ENCODE results near the gene RIN3.

RIN3 gene

GRCh38 chr14:92695562-92695961, 182.0 kb downstream of the RIN3 start:
- no peak for DNase-seq

- no peak for DNase-seq
These were observed 182.8 kb downstream of the RIN3 start for GRCh38 chr14:92696366-92696765.

- no peak for DNase-seq
These were observed 184.8 kb downstream of the RIN3 start for GRCh38 chr14:92698393-92698792.

DNA sequence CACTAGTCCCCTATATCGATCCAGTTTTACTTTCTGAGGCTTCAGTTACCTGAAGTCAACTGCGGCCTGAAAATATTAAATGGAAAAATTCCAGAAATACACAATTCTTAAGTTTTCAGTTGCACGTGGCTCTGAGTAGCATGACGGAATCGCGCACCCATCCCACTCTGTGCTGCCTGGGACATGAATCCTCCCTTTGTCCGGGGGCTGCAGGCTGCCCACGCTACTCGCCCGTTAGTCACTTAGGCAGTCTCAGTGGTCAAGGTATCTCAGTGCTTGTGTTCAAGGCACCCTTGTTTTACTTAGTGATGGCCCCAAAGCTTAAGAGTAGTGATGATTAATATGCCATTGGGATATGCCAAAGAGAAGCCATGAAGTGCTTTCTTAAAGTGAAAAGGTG, 188.2 kb downstream of the RIN3 start:
- no peak for DNase-seq

- no peak for DNase-seq
These were observed 188.9 kb downstream of the RIN3 start for GRCh38 chr14:92702441-92702918.

- DNase-seq: no peak
These were observed 189.9 kb downstream of the RIN3 start for GRCh38 chr14:92703516-92703915.

- no peak for DNase-seq
These were observed 190.6 kb downstream of the RIN3 start for GRCh38 chr14:92704036-92704804.

- DNase-seq: no peak
These were observed 191.2 kb downstream of the RIN3 start for GRCh38 chr14:92704821-92705220.

DNA sequence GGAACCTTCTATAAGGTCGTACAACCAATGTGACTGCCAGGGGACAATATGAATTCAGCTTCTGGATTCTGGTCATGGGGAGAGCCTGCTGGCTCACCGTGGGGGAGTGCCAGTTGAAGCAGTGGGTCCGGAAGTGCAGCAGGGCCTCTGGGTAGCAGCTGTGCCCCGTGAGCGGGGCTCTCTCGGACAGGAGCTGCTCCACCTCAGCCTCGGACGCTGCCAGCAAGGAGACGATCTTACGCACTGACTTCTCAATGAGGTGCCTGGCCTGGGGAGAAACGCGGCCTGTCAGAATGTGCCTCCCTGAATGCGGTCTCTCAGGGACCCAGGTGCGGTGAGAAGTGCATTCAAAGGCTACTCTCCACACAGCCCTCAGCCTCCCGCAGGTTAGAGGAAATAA, 192.8 kb downstream of the RIN3 start:
- no peak for DNase-seq

DNA sequence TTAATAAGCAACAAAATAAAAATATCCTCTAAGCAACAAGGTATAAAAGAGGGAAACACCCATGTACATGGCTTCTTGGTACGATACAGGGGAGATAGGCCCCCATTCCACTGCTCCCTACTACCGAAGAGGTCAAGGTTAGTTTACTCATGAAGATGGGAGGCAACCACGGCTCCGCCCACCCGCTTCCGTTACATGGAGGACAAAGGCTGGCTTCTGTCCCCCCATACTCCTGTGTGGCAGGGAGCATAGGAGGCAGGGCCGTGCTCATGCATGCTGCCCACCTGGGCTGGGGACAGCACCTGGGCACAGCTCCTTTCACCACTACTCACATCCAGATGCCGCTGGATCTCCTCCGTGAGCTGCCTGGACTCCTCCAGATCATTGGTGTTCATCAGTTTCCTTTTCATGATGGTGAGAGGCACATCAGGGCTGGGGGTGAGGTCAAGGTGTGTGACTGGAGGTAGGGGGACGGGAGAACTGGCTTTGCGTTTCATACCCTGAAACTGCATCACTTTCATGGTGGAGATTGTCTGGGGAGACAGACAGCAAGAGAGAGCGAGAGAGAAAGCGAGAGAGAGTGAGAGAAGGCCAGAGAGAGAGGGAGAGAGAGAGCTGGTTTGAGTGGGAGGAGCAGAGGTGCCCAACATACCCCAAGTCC, 195.9 kb downstream of the RIN3 start:
- DNase-seq: no peak

DNA sequence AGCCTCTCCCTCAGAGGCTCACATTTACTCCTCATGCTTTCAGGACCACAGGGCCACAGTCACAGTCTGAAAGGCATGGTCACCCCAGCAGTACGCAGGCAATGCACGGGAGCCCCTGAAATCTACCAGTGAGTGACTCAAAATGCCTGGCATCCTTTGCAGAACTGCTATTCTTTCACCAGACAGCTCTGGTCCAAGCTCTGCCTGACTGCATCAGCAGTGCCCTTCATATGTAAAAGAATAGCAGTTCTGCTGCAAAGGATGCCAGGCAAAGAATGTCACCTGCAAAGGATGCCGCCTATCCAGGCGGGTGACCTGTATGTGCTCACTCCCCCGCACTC, 196.4 kb downstream of the RIN3 start:
- DNase-seq: no peak

DNA sequence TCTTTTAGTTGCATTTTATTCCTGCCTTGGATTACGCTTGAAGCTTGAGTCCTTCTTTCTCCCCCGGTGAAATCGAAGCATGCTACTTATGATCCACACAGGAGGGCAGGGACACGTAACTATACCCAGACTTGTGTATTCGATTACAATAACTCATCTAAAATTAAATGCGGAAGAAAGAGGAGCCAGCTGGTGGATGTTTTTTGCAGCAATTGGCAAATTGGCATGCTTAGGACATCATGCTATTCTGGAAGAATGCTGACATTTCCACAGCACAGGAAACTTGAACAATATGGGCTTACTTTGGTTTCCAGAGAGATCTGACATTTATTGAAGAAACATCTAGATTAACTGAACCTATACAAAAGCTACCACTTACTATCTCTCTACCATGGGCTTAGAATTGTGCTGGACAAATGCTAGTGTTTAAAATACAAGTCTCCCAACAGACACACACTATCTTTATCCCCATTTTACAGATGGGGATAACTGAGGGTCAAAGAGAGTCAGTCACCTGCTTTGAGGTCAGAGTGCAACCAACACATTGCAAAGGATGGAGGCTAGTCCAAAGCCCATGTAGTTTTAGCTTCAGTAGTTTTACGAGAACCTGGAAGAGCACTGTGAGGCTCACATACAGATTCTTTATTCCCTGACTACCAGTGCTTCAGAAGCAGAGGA, 198.5 kb downstream of the RIN3 start:
- DNase-seq: no peak

GRCh38 chr14:92712654-92713051, 199.1 kb downstream of the RIN3 start:
- no peak for DNase-seq

DNA sequence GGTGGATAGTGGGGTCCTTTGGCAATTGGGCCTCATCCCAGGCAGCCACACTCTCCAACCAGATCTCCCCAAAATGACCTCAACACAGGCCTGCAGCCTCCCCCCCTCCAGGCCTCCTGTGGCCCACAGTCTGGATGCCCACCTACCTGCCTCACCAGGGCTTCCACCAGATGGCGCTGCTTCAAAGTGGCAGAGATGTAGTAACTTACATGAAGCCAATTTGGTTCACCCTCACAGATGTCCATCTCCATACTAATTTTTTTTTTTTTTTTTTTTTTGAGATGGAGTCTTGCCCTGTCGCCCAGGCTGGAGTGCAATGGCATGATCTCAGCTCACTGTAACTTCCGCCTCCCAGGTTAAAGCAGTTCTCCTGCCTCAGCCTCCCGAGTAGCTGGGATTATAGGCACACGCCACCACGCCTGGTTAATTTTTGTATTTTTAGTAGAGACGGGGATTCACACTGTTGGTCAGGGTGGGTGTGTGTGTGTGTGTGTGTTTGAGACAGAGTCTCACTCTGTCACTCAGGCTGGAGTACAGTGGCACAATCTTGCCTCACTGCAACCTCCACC, 201.2 kb downstream of the RIN3 start:
- DNase-seq: peak; percentile 54

- no peak for DNase-seq
These were observed 202.6 kb downstream of the RIN3 start for GRCh38 chr14:92716131-92716530.

- DNase-seq: no peak
These were observed 204.0 kb downstream of the RIN3 start for GRCh38 chr14:92717571-92718042.

DNA sequence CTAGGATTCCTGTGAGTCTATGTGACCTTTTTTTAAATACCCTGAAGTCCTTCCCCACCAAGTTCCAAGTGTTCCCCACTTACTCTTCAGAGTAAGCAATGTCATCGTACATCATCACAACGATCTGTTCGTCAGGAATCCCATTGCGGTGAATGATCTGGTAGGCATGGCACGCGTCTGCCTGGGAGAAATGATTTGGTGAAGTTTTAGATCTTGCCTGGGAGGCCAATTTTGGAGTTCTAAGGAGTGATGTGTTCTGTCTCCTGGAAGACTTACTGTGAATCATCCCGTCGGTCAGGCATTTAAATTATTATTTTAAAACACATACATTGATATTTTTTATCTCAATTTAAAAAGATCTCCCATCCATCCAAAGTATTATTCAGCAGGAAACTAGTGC, 205.1 kb downstream of the RIN3 start:
- no peak for DNase-seq

DNA sequence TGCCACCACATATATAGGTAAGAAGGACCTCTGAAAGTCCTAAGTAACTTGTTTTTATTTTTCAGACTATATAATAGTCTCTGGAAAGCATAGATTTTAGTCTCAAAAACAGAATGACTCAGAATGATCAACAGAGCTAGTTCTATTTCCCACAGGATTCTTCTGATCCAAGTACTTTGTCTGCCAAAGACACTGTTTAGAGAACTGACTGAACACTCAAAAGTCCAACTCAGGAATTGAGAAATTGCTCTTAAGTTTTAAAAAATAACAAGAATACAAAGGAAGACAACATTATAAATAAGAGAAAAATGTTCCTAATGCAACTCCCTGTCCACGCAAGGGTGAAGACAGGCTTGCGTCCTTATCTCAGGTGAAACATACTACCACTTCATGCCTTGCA, 205.8 kb downstream of the RIN3 start:
- DNase-seq: no peak

GRCh38 chr14:92719890-92720323, 206.3 kb downstream of the RIN3 start:
- DNase-seq: no peak

- DNase-seq: no peak
These were observed 211.1 kb downstream of the RIN3 start for GRCh38 chr14:92724516-92725340.

GRCh38 chr14:92726135-92726932, 212.8 kb downstream of the RIN3 start:
- DNase-seq: peak; percentile 9

- DNase-seq: no peak
These were observed 213.3 kb downstream of the RIN3 start for GRCh38 chr14:92726933-92727262.

Data from central memory CD4-positive, alpha-beta T cell (primary cell).